ENCODE measurements around the gene ANK2. TPM values are rescaled to one million over a fixed set of nuclear protein-coding genes. Genes with fewer than 3 reads are reported as not detected.

The ANK2 gene
- total RNA-seq, 2 experiments from 2014 or later = 0.38 to 4.0 TPM

DNA sequence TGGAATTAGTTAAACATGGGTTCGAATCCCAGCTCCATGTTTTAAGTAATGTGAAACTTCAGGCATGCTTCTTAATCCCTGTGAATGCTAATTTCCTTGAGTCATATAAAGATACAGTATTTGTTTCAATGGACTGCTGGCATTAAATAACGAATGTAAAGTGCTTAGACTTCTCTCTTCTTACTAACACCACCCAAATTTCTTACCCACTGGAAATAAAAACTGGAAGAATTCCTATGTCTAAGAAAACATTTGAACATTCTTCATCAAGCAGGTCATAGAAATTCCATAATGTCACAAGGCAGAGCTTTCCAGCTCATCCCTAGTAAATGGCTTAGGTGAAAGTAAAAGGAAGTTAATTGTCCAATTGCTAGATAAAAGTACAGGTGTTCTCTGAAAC lies 172.5 kb downstream of the ANK2 start:
- H3K79me2 ChIP-seq (ENCODE audit: insufficient read depth, low read depth, low read length) = no peaks in the 10 kb centered on the region
- TF ChIP-seq CTCF (conservative IDR thresholded peaks at IDR 0.05; ENCODE audit: low read length) (no peak), EZH2phosphoT487 (IDR thresholded peaks at IDR 0.05; ENCODE audit: borderline replicate concordance, low read depth, low read length) (no peak)
- intact Hi-C loops (cut with micrococcal nuclease; ENCODE audit: unreplicated experiment) = no loop called here
- H3K27ac ChIP-seq (ENCODE audit: low read depth, low read length, poor library complexity, severe bottlenecking) = no peak overlapping the region
- no peaks in the 10 kb centered on the region for H4K20me1 ChIP-seq (ENCODE audit: insufficient read depth, low read length)
- no peaks in the 10 kb centered on the region for H3K9me2 ChIP-seq (ENCODE audit: insufficient read depth, low read length)
- DNase-seq (ENCODE audit: low spot score) = no peak
- H3K4me1 ChIP-seq (ENCODE audit: insufficient read depth, low read length, poor library complexity, severe bottlenecking) = no peaks in the 10 kb centered on the region
- ChIA-PET POLR2A (interaction anchor here (1.2 kb wide), 1 partner anchor 19 kb away, joined by 3 read pairs; no protein-coding TSS in a partner anchor), CTCF (ENCODE audit: unreplicated experiment) (no interaction called here)
- no peak overlapping the region for H3K4me3 ChIP-seq (ENCODE audit: low read depth, low read length, poor library complexity, severe bottlenecking)
- no peak overlapping the region for H2AFZ ChIP-seq (ENCODE audit: low read length)
- no peaks in the 10 kb centered on the region for H3K9me3 ChIP-seq (ENCODE audit: low read length)
- H3K36me3 ChIP-seq (ENCODE audit: insufficient read depth, low read length) = no peaks in the 10 kb centered on the region
- no TSS peak for BruUV-seq (replicated peaks)
- H3K4me2 ChIP-seq (ENCODE audit: low read length) = no peak overlapping the region

GRCh38 chr4:113222471-113222870 lies 173.0 kb downstream of the ANK2 start:
- DNase-seq (ENCODE audit: low spot score) = no peak
- no peaks in the 10 kb centered on the region for H4K20me1 ChIP-seq (ENCODE audit: insufficient read depth, low read length)
- intact Hi-C loops (cut with micrococcal nuclease; ENCODE audit: unreplicated experiment) = no loop called here
- no TSS peak for BruUV-seq (replicated peaks)
- no peak overlapping the region for H2AFZ ChIP-seq (ENCODE audit: low read length)
- ChIA-PET POLR2A (interaction anchor here (1.2 kb wide), 1 partner anchor 20 kb away, joined by 3 read pairs; no protein-coding TSS in a partner anchor), CTCF (ENCODE audit: unreplicated experiment) (no interaction called here)
- no peak for TF ChIP-seq EZH2phosphoT487 (IDR thresholded peaks at IDR 0.05; ENCODE audit: borderline replicate concordance, low read depth, low read length)
- no peak for TF ChIP-seq CTCF (conservative IDR thresholded peaks at IDR 0.05; ENCODE audit: low read length)
- no peaks in the 10 kb centered on the region for H3K79me2 ChIP-seq (ENCODE audit: insufficient read depth, low read depth, low read length)
- no peak overlapping the region for H3K4me3 ChIP-seq (ENCODE audit: low read depth, low read length, poor library complexity, severe bottlenecking)
- H3K9me3 ChIP-seq (ENCODE audit: low read length) = no peaks in the 10 kb centered on the region
- H3K4me2 ChIP-seq (ENCODE audit: low read length) = no peak overlapping the region
- H3K9me2 ChIP-seq (ENCODE audit: insufficient read depth, low read length) = no peaks in the 10 kb centered on the region
- H3K36me3 ChIP-seq (ENCODE audit: insufficient read depth, low read length) = no peaks in the 10 kb centered on the region
- H3K27ac ChIP-seq (ENCODE audit: low read depth, low read length, poor library complexity, severe bottlenecking) = no peak overlapping the region
- no peaks in the 10 kb centered on the region for H3K4me1 ChIP-seq (ENCODE audit: insufficient read depth, low read length, poor library complexity, severe bottlenecking)

GRCh38 chr4:113223001-113223400 lies 173.5 kb downstream of the ANK2 start:
- Histone ChIP-seq H3K4me1 (ENCODE audit: insufficient read depth, low read length, poor library complexity, severe bottlenecking) (no peaks in the 10 kb centered on the region), H3K4me3 (ENCODE audit: low read depth, low read length, poor library complexity, severe bottlenecking) (no peak overlapping the region), H3K79me2 (ENCODE audit: insufficient read depth, low read depth, low read length) (no peaks in the 10 kb centered on the region), H3K9me3 (ENCODE audit: low read length) (no peaks in the 10 kb centered on the region), H4K20me1 (ENCODE audit: insufficient read depth, low read length) (no peaks in the 10 kb centered on the region), H2AFZ (ENCODE audit: low read length) (no peak overlapping the region), H3K4me2 (ENCODE audit: low read length) (no peak overlapping the region), H3K9me2 (ENCODE audit: insufficient read depth, low read length) (no peaks in the 10 kb centered on the region), H3K27ac (ENCODE audit: low read depth, low read length, poor library complexity, severe bottlenecking) (no peak overlapping the region), H3K36me3 (ENCODE audit: insufficient read depth, low read length) (no peaks in the 10 kb centered on the region)
- intact Hi-C loops (cut with micrococcal nuclease; ENCODE audit: unreplicated experiment) = no loop called here
- ChIA-PET POLR2A (interaction anchor here (0.6 kb wide), 1 partner anchor 14 kb away, joined by 3 read pairs; no protein-coding TSS in a partner anchor), CTCF (ENCODE audit: unreplicated experiment) (no interaction called here)
- TF ChIP-seq EZH2phosphoT487 (IDR thresholded peaks at IDR 0.05; ENCODE audit: borderline replicate concordance, low read depth, low read length) (no peak), CTCF (conservative IDR thresholded peaks at IDR 0.05; ENCODE audit: low read length) (no peak)
- DNase-seq (ENCODE audit: low spot score) = no peak
- no TSS peak for BruUV-seq (replicated peaks)
